Ovary (tissue), 9 donors: ENCODE data around the gene ACSL6. TPM values are rescaled to one million over a fixed set of nuclear protein-coding genes. Genes with fewer than 3 reads are reported as not detected.
A peak's percentile ranks its signal among the peaks of the same experiment; 100 is the strongest.

ENCODE experiments used
- DNase-seq, 5 donors: peaks; one replicate each; pipeline ENCODE4 v3.0.0-alpha.2; 2019 to 2020
- H3K27ac ChIP-seq, 2 donors: fragments of 200-600 bp; one replicate each; pipeline versions ENCODE4 v1.5.1 to v1.8.0; 2019 to 2022
- H3K27me3 ChIP-seq: fragments of 200-600 bp; one replicate; pipeline ENCODE4 v1.8.0; 2022
- H3K36me3 ChIP-seq: fragments of 200-600 bp; sonication (generic); one replicate; pipeline ENCODE4 v1.5.1; 2019
- H3K4me1 ChIP-seq: one replicate; pipeline ENCODE4 v1.8.1; 2013; ENCODE audit warnings: mild to moderate bottlenecking, moderate library complexity; ENCODE audit not compliant: insufficient read depth
- H3K4me3 ChIP-seq: fragments of 200-600 bp; sonication (generic); one replicate; pipeline ENCODE4 v1.5.1; 2017
- H3K9me3 ChIP-seq, 2 donors: fragments of 200-600 bp in 1 of 2; sonication (generic) in 1 of 2; one replicate each; pipeline versions ENCODE4 v1.5.1 to v1.8.1; 2013 to 2019; ENCODE audit warnings: mild to moderate bottlenecking in 1 of 2, moderate library complexity in 1 of 2
- CTCF ChIP-seq, 3 donors: fragments of 450-650 bp in 2 of 3; fragments of 200-600 bp in 1 of 3; IDR thresholded peaks; one replicate each; pipeline versions ENCODE4 v1.5.1 to v1.8.0; 2016 to 2022; ENCODE audit warnings: antibody characterized with exemption in 3 of 3, mild to moderate bottlenecking in 1 of 3
- EP300 ChIP-seq: sonication (generic); formaldehyde crosslinking; IDR thresholded peaks from one replicate; pipeline ENCODE4 v1.6.1; 2017; ENCODE audit warnings: antibody characterized with exemption
- POLR2A ChIP-seq: fragments of 450-650 bp; IDR thresholded peaks from one replicate; pipeline ENCODE4 v1.6.1; 2017; ENCODE audit warnings: antibody characterized with exemption, mild to moderate bottlenecking, moderate library complexity
- WGBS, 3 donors: extraction: QIAGEN DNeasy Blood & Tissue Kit in 1 of 3; methylation state at CpG; one replicate each; pipeline versions ENCODE4 v1.1.5 to v1.1.7; 2013 to 2017; 5-methylcytosine and 5-hydroxymethylcytosine counted together
- intact Hi-C, 4 donors: fragments of 100-400 bp; cut with DNase I; formaldehyde crosslinking; loops; one replicate each; pipeline versions ENCODE4 v1.11.0 to v1.15.1; 2022 to 2023
- polyA plus RNA-seq, 2 donors: library from polyadenylated mRNA; stranded (reverse); fragments of 200-250 nt in 1 of 2; fragments of 350-450 nt in 1 of 2; fragmentation: Illumina TruSeq in 1 of 2; extraction: RNeasy Lipid Tissue Mini Kit (QIAGEN cat#74804) in 1 of 2; gene quantifications; one replicate each; pipeline ENCODE4 v1.2.3, GENCODE V29; 2013 to 2014
- total RNA-seq, 7 donors: library from RNA; depleted of rRNA in 2 of 7; stranded (reverse); fragments of >200 nt in 2 of 7; fragmentation: NEBNext Ultra II Directional in 3 of 7; extraction: Animal tissue kit (Norgen Biotek cat#: 25700) in 3 of 7; gene quantifications; one replicate each; pipeline versions ENCODE4 v1.1.0 to v1.2.4, GENCODE V29; 2016 to 2023
- donor health status: DM: no; HTN: no; CAD: no; lungs with moderate emphysema.
- donor health status: DM: no; HTN: no; CAD: no.
- donor health status: Bipolar disorder and iron deficiency.
- donor health status: DM: yes; HTN: yes; CAD: no.
- donor health status: DM: no; HTN: no; CAD: no.
- donor health status: DM: yes; HTN: yes; CAD: no.

ACSL6 gene
- total and polyA plus RNA-seq, 9 donors = 0.07 to 0.65 (median 0.22) TPM; not detected in 1

GRCh38 chr5:132059043-132059695 lies 47.7 kb upstream of the ACSL6 start:
- intact Hi-C loops = no loop called here
- no peak overlapping the region for H3K27ac ChIP-seq
- TF ChIP-seq CTCF (IDR thresholded peaks at IDR 0.05) (no peak), EP300 (no peak), POLR2A (no peak)

GRCh38 chr5:132058646-132059042 lies 47.2 kb upstream of the ACSL6 start:
- intact Hi-C loops = no loop called here
- DNase-seq = peak in 2 of 5 donors; percentile 4 to 7
- H3K4me1 ChIP-seq = no peaks in the 10 kb centered on the region
- no peaks in the 10 kb centered on the region for H3K9me3 ChIP-seq
- no peaks in the 10 kb centered on the region for H3K36me3 ChIP-seq
- no peak for TF ChIP-seq POLR2A
- TF ChIP-seq EP300 = no peak
- TF ChIP-seq CTCF (IDR thresholded peaks at IDR 0.05) = no peak
- H3K27me3 ChIP-seq = no peaks in the 10 kb centered on the region
- H3K27ac ChIP-seq = no peak overlapping the region
- 78 to 80% (median 79%) methylated on average over 7 of the region's 7 CpGs for WGBS, 3 donors
- H3K4me3 ChIP-seq = no peak overlapping the region

More at GRCh38 chr5:132059043-132059695, 47.7 kb upstream of the ACSL6 start:
- DNase-seq = peak in 3 of 5 donors; percentile 5 to 9 (median 8)
- 71 to 84% (median 78%) methylated on average over 9 of the region's 9 CpGs for WGBS, 3 donors
- H3K4me1 ChIP-seq = no peaks in the 10 kb centered on the region
- no peak overlapping the region for H3K4me3 ChIP-seq
- H3K9me3 ChIP-seq = no peaks in the 10 kb centered on the region
- H3K36me3 ChIP-seq = no peaks in the 10 kb centered on the region
- H3K27me3 ChIP-seq = no peaks in the 10 kb centered on the region

GRCh38 chr5:132057498-132058255 lies 46.2 kb upstream of the ACSL6 start:
- no peaks in the 10 kb centered on the region for H3K27me3 ChIP-seq
- WGBS, 3 donors = 78 to 85% (median 82%) methylated on average over 12 of the region's 12 CpGs
- DNase-seq = peak in 1 of 5 donors; percentile 1
- no peaks in the 10 kb centered on the region for H3K9me3 ChIP-seq
- intact Hi-C loops = no loop called here
- H3K27ac ChIP-seq = no peak overlapping the region
- H3K36me3 ChIP-seq = no peaks in the 10 kb centered on the region
- no peak overlapping the region for H3K4me3 ChIP-seq
- H3K4me1 ChIP-seq = no peaks in the 10 kb centered on the region
- no peak for TF ChIP-seq CTCF (IDR thresholded peaks at IDR 0.05)

GRCh38 chr5:132056610-132057497 lies 45.4 kb upstream of the ACSL6 start:
- intact Hi-C loops = no loop called here
- Histone ChIP-seq H3K27me3 (no peaks in the 10 kb centered on the region), H3K4me1 (no peaks in the 10 kb centered on the region), H3K9me3 (no peaks in the 10 kb centered on the region), H3K4me3 (no peak overlapping the region), H3K36me3 (no peaks in the 10 kb centered on the region), H3K27ac (no peak overlapping the region)
- DNase-seq = peak in 3 of 5 donors; percentile 3 to 12 (median 4)
- no peak for TF ChIP-seq POLR2A
- TF ChIP-seq CTCF (IDR thresholded peaks at IDR 0.05) = no peak
- no peak for TF ChIP-seq EP300
- WGBS, 3 donors = 80 to 83% (median 83%) methylated on average over 14 of the region's 14 CpGs
